ENCODE results near the gene SERTAD2.

The SERTAD2 gene

GRCh38 chr2:64581777-64582539 lies 71.8 kb downstream of the SERTAD2 start:
- no peak for DNase-seq (ENCODE audit: low read depth)

Measured in stimulated activated CD8-positive, alpha-beta memory T cell treated with anti-CD3 and anti-CD28 coated beads, Interleukin-7, amount 100 ng/mL, for 24 hours (primary cell).